Glomerular endothelial cell (primary cell): Measurements from ENCODE around the gene MTFR1L. TPM values are rescaled to one million over a fixed set of nuclear protein-coding genes. Genes with fewer than 3 reads are reported as not detected.
A peak's percentile ranks its signal among the peaks of the same experiment; 100 is the strongest.

ENCODE experiments used
- DNase-seq: peaks from one replicate; pipeline ENCODE4 v3.0.0-alpha.2; 2011; ENCODE audit warnings: low read depth, low spot score; ENCODE audit errors: extremely low read depth
- total RNA-seq: library from RNA; depleted of rRNA; stranded (reverse); fragments of >200 nt; gene quantifications from 2 replicates; pipeline ENCODE4 v1.2.3, GENCODE V29; 2015

MTFR1L gene
- total RNA-seq, 1 donor from 2014 or later = 39.0 TPM

- no peak for DNase-seq
Measured at GRCh38 chr1:25787760-25788166, 32.0 kb upstream of the MTFR1L start.

DNA sequence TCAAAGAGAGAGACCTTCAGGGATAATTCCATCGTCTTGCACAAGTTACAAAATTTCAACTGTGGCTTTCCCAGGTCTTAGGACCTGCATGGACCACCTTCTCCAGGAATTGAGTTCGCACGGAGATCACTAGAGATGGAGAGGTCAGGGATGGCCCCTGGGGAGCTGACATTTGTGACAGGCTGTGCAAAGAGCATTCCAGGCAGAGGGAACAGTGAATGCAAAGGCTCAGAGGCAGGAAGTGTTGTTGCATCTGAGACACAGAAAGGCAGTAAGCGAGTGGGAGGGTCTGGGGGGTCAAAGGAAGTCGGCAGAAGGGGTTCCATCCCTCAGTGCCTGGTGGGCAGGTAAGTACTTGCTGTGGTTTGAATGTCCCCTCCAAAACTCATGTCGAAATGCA is 29.3 kb upstream of the MTFR1L start:
- DNase-seq = no peak

GRCh38 chr1:25792115-25792514 is 27.6 kb upstream of the MTFR1L start:
- DNase-seq = no peak

GRCh38 chr1:25793585-25794170 is 26.1 kb upstream of the MTFR1L start:
- no peak for DNase-seq

DNA sequence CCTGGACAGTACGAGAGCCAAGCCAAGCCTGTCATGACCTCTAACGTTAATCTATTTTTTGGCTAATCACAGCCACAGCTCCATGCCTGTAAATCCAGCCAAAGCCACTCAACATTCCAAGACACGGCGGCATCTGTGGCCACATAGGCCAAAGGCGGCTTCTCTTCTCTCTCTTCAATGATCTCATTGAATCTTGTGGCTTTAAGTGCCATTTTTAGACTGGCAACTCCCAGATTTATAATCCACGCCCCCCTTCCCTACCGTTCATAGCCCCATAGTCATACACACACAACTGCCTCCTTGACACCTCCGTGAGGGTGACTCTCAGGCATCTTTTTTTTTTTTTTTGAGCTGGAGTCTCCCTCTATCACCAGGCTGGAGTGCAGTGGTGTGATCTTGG is 25.4 kb upstream of the MTFR1L start:
- no peak for DNase-seq

DNA sequence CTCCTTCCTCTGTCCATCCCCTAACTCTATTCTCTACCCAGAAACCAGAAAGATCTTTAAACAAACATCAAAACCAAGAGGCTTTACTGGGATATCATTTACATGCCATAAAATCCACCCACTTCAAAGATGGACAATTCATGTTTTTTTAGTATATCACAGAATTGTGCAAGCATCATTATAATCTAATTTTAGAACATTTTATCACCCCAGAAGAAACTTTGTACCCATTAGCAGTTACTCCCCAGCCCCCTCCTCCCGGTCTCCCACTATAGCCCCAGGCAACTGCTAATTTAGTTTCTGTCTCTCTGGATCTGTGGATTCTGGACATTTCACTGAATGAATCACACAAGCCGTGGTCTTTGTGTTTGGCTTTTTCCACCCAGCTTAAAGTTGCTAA is 24.5 kb upstream of the MTFR1L start:
- DNase-seq = no peak

- no peak for DNase-seq
Measured at GRCh38 chr1:25795946-25796810, 23.6 kb upstream of the MTFR1L start.

- peak; percentile 33 for DNase-seq
Measured at GRCh38 chr1:25796811-25797458, 22.8 kb upstream of the MTFR1L start.

DNA sequence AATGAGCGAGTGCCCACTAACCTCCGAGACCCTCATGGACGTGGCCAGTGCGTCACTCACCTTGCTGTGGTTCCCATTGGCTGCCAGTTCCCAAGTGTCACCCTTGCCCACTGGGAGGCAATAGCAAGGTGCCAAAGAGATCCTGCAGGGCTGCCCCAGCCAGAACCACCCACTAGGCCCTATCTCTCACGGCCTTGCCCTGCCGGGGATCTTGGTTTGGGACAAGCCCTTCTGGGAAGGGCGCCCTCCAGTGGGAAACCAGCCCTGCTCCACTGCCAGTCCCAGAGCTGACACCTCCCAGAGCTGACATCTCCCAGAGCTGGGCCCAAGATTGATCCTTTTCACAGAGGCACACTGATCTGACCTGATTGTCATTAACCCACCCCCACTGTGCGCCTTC is 21.8 kb upstream of the MTFR1L start:
- no peak for DNase-seq

GRCh38 chr1:25798666-25799351 is 20.9 kb upstream of the MTFR1L start:
- DNase-seq = no peak

GRCh38 chr1:25799352-25799934 is 20.3 kb upstream of the MTFR1L start:
- DNase-seq = no peak

GRCh38 chr1:25799935-25800702 is 19.6 kb upstream of the MTFR1L start, which contains the start of gene SELENON:
TSS of gene SELENON (plus strand) at chr1:25800193. CDS start at chr1:25800231, 38 bp downstream.
- DNase-seq = no peak

- DNase-seq = no peak
Measured at GRCh38 chr1:25800703-25801377, 18.9 kb upstream of the MTFR1L start.

GRCh38 chr1:25802915-25803314 is 16.8 kb upstream of the MTFR1L start:
- no peak for DNase-seq

DNA sequence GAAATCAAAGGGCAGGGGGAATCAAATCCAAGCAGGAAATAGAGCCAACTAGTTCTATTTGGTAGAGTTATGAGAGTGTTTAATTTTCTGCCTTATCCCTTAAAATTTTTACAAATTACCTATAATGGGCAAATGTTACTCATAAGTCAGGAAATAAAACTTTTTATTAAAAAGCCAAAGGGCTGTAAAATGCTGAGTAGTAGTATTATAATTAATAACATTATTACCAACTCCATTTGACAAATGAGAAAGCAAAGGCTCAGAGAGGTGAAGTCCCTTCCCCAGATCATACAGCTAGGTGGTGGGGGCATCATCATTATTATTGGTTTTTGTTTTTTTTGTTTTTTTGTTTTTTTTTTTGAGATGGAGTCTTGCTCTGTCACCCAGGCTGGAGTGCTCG is 16.4 kb upstream of the MTFR1L start:
- no peak for DNase-seq

DNA sequence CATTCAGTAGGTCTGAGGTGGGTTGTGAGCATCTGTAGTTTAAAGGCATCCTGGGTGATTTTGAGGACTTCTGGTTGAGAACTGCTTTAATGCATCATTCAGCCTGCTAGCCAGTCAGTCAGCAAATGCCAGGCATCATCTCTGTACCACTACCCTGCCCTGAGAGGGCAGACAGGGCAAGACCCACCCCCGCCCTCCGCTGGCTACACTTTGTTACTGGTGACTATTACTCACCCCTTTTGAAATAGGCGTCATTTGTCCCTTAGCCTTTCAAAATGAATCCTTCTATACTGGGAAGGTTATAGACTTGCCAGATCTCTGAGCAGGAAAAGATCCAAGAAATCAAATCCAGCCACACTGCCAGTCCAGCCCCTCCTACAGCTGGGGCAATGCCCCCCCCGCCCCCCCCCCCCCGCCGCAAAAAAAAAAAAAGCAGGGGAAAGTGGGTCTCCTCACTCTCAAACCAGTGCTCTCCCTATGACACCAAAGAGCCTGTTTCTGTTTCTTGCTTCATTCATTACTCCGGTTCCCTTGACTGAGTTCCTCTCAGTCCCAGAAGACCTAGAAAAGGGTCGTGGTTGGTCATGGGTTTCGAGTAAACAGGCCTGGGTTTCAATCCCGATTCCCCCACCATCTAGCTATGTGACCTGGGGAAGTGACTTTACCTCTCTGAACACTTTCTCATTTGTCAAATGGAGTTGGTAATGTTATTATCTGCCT is 15.3 kb upstream of the MTFR1L start:
- no peak for DNase-seq

DNA sequence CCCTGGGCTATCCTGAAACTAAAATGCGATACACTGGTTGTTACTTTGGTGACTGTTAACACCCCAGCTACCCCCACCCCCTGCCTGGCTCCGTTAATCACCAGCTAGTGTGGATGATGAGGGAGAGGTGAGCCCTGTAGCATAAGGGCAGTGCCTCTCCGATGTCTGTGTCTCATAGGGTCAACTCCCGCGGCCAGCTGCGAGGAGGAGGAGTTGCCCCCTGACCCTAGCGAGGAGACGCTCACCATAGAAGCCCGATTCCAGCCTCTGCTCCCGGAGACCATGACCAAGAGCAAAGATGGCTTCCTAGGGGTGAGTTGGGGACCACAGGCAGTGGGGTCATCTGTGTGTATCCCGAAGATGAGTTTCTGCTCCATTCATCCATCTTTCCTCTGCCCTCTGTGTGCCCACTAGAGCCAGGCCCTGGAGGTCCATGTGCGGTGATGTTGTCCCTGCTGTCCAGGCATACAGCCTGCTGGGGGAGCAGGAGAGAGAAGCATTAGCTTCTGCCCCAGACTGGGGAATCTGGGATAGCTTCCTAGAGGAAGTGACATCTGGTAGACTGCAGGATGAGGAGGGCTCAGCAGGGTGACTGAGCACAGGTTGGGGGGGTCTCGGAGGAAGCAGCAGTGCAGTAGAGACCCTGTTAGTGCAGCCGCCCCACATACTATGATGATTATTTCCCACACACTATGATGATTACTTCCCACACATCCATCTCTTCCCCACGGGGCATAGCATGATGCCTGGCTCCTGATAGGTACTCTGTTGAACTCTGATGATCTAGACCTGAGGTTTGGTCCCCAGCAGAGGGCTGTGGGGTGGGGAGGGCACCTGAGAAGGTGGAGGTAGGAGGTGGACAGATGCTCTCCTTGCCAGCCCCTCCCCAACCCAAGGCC is 14.5 kb upstream of the MTFR1L start:
- no peak for DNase-seq

DNA sequence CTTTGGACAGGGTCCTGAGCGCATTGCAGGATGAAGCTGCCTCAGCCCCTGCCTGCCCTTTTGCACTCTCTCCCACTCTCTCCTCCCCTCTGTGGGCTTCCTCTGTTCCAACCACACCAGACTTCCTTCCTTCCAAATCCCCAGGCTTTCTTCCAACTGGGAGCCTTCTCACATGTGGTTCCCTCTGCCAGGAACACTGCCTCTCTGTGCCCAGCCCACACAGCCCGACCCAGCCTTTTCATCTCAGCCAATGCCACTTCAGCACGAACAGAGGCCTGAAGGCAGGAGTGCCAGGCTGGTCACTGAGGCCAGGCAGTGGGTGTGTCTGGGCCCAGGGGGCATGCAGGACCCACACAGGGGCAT is 13.9 kb upstream of the MTFR1L start:
- no peak for DNase-seq
